Keratinocyte (primary cell): ENCODE results near the gene CHGA.

ENCODE experiments used
- EZH2 ChIP-seq: IDR thresholded peaks from one replicate; pipeline ENCODE4 v1.6.1; 2012; ENCODE audit warnings: inconsistent platforms, mild to moderate bottlenecking, low read length, moderate library complexity
- TF ChIP-seq, protein P1 (sequence below), 3 experiments: IDR thresholded peaks in 1 of 3; conservative IDR thresholded peaks in 1 of 3; optimal IDR thresholded peaks in 1 of 3; 2 replicates in 2 of 3; 3 replicates in 1 of 3; pipeline versions ENCODE3 to v1.5.1; 2011; ENCODE audit warnings: low read length in 3 of 3, mild to moderate bottlenecking in 3 of 3, moderate library complexity in 2 of 3, control low read depth in 1 of 3, inconsistent platforms in 1 of 3; ENCODE audit not compliant: insufficient read depth in 2 of 3; ENCODE audit errors: extremely low read depth in 1 of 3

DNA sequence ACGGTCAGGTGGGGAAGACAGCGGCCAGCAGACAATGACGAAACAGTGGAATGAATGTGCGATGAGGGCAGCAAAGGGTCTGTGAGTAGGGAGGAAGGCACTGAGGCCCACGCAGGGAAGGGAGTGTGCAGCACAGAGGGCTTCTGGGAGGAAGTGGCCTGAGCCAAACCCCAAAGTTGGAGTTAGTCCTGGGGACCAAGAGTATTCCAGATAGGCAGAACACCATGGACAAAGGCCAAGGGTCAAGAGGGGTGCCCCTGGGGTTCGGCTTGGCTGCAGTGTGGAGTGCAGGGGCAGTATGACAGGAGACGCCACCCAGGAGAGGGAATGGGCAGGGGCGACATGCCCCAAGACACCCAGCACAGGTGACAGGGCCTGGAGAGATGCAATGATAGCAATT, 58.8 kb downstream of the CHGA start:
- TF ChIP-seq, protein P1, sequence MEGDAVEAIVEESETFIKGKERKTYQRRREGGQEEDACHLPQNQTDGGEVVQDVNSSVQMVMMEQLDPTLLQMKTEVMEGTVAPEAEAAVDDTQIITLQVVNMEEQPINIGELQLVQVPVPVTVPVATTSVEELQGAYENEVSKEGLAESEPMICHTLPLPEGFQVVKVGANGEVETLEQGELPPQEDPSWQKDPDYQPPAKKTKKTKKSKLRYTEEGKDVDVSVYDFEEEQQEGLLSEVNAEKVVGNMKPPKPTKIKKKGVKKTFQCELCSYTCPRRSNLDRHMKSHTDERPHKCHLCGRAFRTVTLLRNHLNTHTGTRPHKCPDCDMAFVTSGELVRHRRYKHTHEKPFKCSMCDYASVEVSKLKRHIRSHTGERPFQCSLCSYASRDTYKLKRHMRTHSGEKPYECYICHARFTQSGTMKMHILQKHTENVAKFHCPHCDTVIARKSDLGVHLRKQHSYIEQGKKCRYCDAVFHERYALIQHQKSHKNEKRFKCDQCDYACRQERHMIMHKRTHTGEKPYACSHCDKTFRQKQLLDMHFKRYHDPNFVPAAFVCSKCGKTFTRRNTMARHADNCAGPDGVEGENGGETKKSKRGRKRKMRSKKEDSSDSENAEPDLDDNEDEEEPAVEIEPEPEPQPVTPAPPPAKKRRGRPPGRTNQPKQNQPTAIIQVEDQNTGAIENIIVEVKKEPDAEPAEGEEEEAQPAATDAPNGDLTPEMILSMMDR (optimal IDR thresholded peaks at IDR 0.05 in 1 of 3, IDR thresholded peaks at IDR 0.05 in 1 of 3, conservative IDR thresholded peaks at IDR 0.05 in 1 of 3; ENCODE audit: extremely low read depth in 1 of 3, insufficient read depth in 2 of 3, low read length in 3 of 3): no peak
- TF ChIP-seq EZH2: no peak
